ENCODE data around the gene NLRC3. TPM values are rescaled to one million over a fixed set of nuclear protein-coding genes. Genes with fewer than 3 reads are reported as not detected.
"Not testable (repeated sequence)": the region's sequence is repeated elsewhere in the genome, so short reads cannot be mapped to it uniquely, and the experiment has no call there.

The NLRC3 gene, protein sequence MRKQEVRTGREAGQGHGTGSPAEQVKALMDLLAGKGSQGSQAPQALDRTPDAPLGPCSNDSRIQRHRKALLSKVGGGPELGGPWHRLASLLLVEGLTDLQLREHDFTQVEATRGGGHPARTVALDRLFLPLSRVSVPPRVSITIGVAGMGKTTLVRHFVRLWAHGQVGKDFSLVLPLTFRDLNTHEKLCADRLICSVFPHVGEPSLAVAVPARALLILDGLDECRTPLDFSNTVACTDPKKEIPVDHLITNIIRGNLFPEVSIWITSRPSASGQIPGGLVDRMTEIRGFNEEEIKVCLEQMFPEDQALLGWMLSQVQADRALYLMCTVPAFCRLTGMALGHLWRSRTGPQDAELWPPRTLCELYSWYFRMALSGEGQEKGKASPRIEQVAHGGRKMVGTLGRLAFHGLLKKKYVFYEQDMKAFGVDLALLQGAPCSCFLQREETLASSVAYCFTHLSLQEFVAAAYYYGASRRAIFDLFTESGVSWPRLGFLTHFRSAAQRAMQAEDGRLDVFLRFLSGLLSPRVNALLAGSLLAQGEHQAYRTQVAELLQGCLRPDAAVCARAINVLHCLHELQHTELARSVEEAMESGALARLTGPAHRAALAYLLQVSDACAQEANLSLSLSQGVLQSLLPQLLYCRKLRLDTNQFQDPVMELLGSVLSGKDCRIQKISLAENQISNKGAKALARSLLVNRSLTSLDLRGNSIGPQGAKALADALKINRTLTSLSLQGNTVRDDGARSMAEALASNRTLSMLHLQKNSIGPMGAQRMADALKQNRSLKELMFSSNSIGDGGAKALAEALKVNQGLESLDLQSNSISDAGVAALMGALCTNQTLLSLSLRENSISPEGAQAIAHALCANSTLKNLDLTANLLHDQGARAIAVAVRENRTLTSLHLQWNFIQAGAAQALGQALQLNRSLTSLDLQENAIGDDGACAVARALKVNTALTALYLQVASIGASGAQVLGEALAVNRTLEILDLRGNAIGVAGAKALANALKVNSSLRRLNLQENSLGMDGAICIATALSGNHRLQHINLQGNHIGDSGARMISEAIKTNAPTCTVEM
- polyA plus RNA-seq (ENCODE audit: insufficient read length in 4 of 4): 1 to 10 TPM; 1.2 to 2.6 (median 2.0) TPM

DNA sequence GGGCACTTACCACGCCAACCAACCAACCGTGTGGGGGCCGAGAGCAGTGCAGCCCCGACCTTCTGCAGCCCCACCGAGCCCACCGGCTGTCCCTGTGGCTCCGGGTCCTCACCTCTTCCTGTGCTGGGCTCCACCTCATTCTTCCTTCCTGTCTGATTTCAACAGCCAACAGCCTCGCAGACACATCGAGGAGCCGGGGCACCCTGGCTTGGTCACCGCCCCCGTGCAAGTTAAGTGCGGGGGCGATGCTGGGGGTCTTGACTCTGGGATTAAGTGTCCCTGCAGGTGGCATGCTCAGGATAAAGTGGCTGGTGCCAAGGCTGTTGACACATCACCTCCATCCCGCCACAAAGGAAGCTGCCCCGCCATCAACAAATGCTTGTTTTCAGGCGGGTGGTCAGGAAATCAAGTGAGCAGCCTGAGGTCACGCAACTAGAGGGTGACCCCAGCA, at the start of gene NLRC3:
Gene NLRC3, minus strand, starts transcription at position 102 of the 451 bp plus-strand sequence. CDS start 12,367 bp downstream, outside the sequence.
- no peak for DNase-seq (ENCODE audit: low read depth in 4 of 4, low spot score in 2 of 4)

DNA sequence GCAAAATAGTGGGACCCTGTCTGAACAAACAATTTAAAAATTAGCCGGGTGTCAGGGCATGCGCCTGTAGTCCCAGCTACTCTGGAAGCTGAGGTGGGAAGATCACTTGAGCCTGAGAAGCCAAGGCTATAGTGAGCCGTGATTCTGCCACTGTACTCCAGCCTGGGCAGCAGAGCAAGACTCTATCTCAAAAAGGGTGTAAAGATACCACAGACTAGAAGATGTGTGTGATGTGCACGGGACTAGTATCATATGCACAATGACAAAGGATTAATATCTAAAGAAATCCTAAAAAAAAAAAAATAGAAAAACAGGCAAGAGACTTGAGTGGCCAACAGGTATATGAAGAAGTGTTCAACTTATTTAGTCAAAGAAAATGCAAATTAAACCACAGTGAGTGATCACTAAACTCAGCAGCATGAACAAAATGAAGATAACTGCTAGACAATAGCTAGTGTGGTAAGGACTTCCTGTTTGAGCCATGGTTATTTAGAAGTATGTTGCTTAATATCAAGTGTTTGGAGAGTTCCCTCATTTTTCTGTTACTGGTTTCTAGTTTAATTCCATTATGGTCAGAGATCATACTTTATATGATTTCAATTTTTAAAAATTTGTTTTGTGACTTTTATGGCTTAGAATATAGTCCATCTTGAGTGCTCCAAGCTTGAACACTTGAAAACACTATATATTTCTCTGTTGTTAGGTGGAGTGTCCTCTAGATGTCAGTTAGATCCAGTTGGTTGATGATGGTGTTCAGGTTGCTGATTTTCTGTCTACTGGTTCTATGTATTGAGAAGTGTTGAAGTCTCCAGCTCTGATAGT, 48.9 kb upstream of the NLRC3 start:
- no peak for DNase-seq (ENCODE audit: low read depth in 4 of 4, low spot score in 2 of 4)

DNA sequence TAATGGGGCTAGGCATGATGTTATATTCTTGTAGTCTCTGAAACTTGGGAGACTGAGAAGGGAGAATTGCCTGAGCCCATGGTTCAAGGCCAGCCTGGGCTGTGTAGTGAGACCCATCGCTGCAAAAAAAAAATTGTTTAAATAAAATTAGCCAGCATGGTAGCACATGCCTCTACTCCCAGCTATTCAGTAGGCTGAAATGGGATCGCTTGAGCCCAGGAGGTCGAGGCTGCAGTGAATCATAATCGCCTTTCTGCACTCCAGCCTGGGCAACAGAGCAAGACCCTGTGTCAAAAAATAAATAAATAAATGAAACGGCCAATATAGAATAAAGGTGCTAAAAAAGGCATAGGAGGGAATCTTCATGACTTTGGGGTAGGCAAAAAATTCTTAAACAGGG, 48.1 kb upstream of the NLRC3 start:
- DNase-seq (ENCODE audit: low read depth in 4 of 4, low spot score in 2 of 4): no peak

DNA sequence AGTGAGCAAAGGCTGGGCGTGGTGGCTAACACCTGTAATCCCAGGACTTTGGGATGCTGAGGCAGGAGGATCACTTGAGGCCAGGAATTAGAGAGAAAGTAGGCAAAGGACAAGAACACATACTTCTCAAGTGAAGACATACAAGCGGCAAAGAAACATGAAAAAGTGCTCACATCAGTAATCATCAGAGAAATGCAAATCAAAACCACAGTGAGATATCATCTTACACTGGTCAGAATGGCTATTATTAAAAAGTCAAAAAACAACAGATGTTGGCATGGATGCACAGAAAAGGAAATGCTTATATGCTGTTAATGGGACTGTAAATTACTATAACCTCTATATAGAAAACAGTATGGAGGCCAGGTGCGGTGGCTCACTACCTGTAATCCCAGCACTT, 46.4 kb upstream of the NLRC3 start:
- DNase-seq (ENCODE audit: low read depth in 4 of 4, low spot score in 2 of 4): no peak

DNA sequence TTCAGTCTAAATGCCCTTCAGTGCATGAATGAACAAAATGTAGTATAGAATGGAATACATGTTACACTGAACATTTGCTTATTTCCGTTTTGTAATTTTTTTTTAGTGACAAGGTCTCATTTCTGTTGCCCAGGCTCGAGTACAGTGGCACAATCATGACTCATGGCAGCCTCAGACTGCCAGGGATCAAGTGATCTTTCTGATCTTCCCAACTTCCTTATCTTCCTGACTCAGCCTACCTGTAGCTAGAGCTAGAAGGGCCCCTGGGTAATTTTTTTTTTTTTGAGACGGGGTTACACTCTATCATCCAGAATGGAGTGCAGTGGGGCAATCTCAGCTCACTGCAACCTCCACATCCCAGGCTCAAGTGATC, 41.6 kb upstream of the NLRC3 start:
- DNase-seq (ENCODE audit: low read depth in 4 of 4, low spot score in 2 of 4): no peak

DNA sequence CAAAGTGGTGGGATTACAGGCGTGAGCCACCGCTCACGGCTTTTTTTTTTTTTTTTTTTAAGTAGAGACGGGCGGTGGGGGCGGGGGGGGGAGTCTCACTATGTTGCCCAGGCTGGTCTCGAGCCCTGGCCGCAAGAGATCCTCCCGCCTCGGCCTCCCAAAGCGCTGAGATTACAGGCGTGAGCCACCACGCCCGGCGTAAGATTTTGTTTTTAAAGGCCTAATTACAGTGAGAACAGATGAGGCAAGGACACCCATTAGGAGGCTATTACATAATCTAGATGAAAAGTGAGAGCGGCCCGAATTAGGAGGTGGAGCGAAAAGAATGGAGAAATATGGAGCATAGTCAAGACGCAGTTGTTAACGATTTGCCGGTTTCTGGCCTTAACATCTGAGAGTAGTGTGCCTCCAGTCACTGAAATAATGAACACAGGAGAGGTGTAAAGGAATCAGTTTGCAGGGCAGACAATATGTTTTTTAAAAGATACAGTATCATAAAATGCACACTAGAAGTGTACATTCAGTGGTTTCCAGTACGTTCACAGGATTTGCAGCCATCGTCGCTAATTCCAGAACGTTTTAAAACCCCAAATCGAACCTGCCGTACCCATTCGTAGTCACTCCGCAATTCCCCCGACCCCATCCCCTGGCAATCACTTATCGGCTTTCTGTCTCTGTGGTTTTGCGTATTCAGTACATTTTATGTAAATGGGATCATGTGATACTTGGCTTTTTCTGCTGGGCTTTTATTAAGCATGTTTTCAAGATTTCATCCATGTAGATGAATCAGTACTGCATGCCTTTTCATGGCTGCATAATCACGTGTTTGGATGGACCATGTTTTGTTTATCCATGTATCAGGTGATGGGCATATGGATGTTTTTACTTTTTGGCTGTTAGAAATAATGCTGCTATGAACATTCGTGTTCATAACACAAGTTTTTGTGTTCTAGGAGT, 35.6 kb upstream of the NLRC3 start:
- DNase-seq (ENCODE audit: low read depth in 4 of 4, low spot score in 2 of 4): no peak

DNA sequence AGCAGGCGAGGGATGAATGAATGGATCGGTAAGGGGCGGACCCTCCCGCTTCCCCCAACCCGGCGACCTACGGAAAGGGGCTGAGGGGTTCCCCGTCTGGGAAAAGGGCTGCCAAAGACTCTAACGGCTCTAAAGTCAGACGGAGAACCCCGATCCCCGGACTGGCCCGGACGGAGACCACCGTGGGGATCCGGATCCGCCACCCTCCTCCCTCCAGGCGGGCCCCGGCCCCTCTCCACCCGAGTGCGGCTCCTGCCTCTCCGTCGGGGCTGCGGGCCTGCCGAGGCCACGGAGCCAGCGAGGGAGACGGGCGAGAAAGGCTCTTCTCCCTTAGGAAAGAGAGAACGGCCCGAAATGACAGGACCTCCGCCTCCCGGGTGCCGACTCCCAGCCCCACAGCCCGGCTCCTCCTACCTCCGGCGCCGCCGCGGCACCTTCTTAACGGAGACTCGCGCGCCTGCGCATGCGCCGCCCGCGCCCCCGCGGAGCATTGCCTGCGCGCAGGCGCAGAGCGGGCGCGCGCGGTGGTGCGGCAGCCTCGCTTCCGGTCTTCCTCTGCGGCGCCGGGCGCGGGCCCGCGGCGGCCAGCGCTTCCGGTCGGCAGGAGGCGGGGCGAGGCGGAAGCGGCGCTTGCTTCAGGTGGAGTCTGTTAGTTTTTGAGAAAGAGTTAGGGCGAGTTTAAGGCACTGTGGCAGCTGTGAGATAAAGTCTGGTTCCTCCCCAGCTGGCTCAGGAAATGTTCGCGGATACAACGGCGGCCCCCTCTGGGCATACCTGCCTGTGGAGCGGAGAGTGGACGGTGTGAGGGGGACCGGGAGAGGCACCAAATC, 34.2 kb upstream of the NLRC3 start, which contains the start of gene SLX4:
Gene SLX4, minus strand, starts transcription at position 461 of the 830 bp plus-strand sequence. CDS start 2,642 bp downstream, outside the sequence.
- DNase-seq (ENCODE audit: low read depth in 4 of 4, low spot score in 2 of 4): peak; percentile 73 to 91 (median 86)

DNA sequence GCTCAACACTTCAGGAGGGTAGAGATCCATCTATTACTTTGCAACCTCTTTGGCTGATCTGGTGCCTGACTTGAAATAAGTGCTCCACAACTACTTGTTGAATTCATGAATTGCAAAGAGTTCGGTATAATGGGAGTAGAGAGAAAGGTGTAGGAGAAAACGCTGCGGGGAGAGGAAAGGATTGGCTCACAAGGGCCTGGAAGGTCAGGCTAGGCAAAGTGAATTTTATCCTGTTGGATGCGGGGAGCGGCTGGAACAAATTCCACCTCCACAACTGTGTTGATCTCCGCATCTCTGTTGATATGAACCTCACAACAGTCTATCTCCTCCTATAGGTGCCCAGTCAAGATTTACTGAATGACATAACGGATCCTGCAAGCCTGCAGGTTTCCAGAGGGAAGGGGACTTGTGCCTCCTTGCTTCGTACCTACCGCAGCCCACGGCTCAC, 33.5 kb upstream of the NLRC3 start:
- DNase-seq (ENCODE audit: low read depth in 4 of 4, low spot score in 2 of 4): peak in 1 of 4 donors; percentile 3

DNA sequence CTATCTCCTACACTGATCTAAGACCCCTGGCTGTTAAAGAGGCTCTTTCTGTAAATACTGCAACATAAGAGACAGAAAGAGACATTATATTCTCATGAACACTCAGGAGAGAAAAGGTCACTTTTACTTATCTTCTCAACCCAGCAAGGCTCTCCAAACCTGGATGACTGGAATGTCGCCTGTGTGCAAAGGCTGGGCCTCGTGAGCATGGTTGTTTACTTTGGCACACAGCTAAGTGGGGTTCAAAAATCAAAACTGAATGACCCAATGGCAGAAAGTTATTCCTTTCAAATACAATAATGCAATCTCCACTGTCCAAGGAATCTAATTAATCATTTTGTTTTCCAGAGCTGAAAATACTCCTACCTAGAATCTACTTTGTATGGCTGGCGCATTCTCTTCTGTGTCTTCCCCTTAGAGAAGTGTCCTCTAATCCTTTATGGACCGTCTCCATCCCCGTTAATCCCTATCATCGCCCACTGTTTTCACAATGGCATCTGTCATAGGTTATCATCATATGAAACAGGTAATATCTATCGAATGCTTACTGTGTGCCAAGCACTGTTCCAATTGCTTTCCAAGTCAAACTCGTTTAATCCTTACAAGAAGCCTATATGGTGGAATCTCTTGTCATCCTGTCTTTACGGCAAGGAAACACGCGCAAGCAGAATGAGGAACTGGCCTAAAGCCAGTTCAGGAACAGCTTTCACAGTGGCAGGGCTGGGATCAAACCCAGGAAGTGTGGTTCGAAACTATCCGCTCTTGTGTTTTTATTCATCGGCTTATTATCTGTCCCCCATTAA, 32.9 kb upstream of the NLRC3 start:
- no peak for DNase-seq (ENCODE audit: low read depth in 4 of 4, low spot score in 2 of 4)

DNA sequence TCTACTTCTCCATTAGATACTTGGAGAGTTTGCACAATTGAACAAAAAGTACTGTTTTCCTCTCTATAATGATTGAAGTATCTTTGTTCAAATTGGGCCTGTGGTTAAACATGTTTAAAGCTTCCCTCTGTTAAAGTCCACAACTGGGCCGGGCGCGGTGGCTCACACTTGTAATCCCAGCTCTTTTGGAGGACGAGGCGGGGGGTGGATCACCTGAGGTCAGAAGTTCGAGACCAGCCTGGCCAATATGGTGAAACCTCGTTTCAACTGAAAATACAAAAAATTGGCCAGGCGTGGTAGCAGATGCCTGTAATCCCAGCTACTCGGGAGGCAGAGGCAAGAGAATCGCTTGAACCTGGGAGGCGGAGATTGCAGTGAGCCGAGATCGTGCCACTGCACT, 31.8 kb upstream of the NLRC3 start:
- not testable (repeated sequence) for DNase-seq (ENCODE audit: low read depth in 4 of 4, low spot score in 2 of 4)

DNA sequence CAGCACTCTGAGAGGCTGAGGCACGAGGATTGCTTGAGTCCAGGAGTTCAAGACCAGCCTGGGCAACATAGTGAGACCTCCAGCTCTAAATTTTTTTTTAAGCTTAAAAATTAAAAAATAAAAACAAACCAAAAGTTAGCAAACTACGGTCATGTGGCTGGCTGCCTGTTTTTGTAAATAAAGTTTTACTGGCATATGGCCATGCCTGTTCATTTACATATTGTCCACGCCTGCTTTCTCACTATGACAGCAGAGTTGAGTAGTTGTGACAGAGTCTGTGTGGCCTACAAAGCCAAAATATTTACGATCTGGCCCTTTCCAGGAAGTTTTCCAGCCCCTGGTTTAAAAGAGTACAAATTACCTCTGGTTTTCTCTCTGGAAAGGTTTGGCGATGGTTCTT, 30.9 kb upstream of the NLRC3 start:
- no peak for DNase-seq (ENCODE audit: low read depth in 4 of 4, low spot score in 2 of 4)

DNA sequence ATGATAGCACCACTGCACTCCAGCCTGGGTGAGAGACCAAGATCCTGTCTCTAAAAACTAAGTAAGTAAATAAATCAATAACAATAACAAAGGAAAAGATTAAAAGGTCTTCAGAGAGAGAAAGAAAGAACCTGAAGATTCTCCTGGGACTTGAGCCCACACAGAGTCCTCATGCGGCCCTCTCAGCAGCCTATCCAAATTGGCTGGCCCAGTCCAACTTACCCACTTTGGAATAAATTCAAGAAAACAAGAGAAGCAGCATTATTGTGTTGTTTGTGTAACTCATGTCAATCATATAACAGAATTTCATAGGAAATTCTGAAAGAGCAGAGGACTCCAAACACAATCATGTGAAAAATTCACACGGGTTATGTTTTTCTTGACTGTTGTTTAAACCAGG, 30.4 kb upstream of the NLRC3 start:
- no peak for DNase-seq (ENCODE audit: low read depth in 4 of 4, low spot score in 2 of 4)

DNA sequence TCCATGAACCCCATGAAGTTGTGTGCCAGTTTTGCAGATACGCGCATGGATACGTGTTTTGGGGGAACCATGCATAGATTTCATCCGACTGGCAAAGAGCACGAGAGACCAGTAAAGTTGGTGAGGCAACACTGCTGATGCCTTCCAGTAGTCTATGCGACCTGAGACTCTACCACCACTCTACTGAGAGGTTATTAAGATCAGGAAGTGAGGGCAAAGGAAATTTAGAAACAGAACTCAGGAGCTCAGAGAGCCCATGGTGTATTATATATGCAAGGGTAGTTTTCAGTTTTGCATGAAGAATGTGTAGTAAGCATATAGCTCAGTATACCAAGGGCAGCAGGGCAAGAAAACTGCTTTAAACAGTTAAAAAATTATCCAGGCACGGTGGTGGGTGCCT, 30.0 kb upstream of the NLRC3 start:
- DNase-seq (ENCODE audit: low read depth in 4 of 4, low spot score in 2 of 4): no peak

DNA sequence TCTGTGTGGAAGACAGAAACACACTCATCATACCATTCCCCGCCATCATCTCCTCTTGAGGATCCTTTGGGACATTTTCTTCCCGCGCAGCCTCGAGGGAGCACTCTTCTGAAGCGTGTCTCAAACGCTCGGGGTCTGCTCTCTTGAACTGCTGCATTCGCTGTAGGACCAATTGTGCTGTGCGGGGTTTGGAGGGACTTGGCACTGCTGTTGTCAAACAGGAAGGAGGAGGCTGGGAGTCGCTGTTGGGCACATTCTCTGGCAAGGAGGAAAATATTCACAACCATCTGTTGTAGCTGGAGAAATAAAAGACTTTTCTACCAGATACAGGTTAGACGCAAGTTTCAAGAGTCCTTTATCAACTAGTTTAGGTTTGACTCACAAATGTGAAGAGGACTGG, 29.2 kb upstream of the NLRC3 start:
- DNase-seq (ENCODE audit: low read depth in 4 of 4, low spot score in 2 of 4): no peak

DNA sequence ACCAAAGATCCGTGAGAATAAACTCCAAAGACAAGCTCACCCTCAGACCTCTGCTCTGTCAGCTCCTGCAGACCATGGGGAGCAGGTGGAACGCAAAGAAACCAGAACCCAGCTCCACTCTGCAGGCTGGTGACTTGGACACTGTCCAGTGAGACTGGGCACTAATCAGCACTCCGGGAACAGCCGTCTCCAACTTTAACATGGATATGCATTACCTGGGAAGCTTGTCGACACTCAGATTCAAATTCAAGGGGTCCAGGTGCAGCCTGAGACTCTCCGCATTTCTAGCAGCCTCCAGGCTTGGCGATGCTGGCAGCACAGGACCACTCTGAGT, 25.1 kb upstream of the NLRC3 start:
- DNase-seq (ENCODE audit: low read depth in 4 of 4, low spot score in 2 of 4): no peak

DNA sequence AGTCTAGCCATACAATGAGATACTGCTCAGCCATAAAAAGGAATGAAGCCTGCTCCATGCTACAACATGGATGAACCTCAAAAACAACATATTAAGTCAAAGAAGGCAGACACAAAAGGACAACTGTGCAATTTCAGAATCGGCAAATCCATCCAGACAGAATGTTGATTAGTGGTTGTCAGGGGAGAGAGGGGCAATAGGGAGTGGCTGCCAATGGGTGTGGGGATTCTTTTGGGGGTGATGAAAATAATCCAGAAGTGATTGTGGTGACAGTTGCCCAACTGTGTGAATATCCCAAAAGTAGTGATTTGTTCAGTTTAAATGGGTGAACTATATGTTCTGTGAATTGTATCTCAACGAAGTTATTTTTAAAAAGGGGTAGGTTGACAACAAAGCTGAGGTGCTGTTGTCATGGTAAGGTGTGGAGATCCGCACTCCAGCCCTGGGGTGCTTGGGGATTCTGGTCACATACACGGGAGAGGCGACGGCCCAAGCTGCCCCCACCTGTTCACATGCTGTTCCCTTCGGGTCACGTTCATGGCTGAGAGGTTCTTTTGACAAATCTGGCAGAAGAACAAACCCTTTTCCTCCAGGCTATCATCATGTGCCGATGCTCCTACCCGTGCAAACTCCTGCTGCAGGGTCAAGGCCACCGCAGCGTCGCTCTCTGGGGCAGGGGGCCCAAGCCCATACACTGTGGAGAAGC, 24.6 kb upstream of the NLRC3 start:
- DNase-seq (ENCODE audit: low read depth in 4 of 4, low spot score in 2 of 4): no peak

DNA sequence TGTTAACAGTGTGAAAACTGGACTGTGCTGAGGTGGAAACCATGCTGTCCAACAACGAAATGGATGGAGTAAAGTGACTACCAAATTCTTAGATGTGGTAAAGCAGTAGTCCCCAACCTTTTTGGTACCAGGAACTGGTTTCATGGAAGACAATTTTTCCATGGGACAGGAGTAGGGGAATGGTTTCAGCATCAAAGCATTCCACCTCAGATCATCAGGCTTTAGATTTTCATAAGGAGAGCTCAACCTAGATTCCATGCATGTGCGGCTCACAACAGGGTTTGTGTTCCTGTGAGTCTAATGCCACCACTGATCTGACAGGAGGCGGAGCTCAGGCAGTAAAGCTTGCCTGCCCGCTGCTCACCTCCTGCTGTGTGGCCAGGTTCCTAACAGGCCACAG, 22.7 kb upstream of the NLRC3 start:
- DNase-seq (ENCODE audit: low read depth in 4 of 4, low spot score in 2 of 4): no peak

Data from left renal cortex interstitium (tissue), 4 donors.